Mucosa of rectum (tissue), 2 donors: Measurements from ENCODE around the gene OSBPL7.
"Not testable (repeated sequence)": the region's sequence is repeated elsewhere in the genome, so short reads cannot be mapped to it uniquely, and the experiment has no call there.

Experiments
- H3K27ac ChIP-seq, 2 donors: one replicate each; pipeline ENCODE4 v1.7.0; 2013; ENCODE audit warnings: inconsistent platforms in 2 of 2, low read depth in 2 of 2, low read length in 2 of 2
- H3K27me3 ChIP-seq, 2 donors: one replicate each; pipeline ENCODE4 v1.7.0; 2013; ENCODE audit warnings: low read length in 2 of 2; ENCODE audit not compliant: control insufficient read depth in 2 of 2, insufficient read depth in 2 of 2
- H3K36me3 ChIP-seq, 2 donors: one replicate each; pipeline ENCODE4 v1.7.0; 2013; ENCODE audit warnings: low read length in 2 of 2; ENCODE audit not compliant: control insufficient read depth in 2 of 2, insufficient read depth in 2 of 2
- H3K4me1 ChIP-seq, 2 donors: one replicate each; pipeline ENCODE4 v1.7.0; 2013; ENCODE audit warnings: low read length in 2 of 2, mild to moderate bottlenecking in 1 of 2; ENCODE audit not compliant: control insufficient read depth in 2 of 2, insufficient read depth in 2 of 2
- H3K4me3 ChIP-seq, 2 donors: one replicate each; pipeline ENCODE4 v1.7.0; 2013; ENCODE audit warnings: low read length in 2 of 2
- H3K9ac ChIP-seq, 2 donors: one replicate each; pipeline ENCODE4 v1.7.0; 2013; ENCODE audit warnings: low read length in 2 of 2, low read depth in 1 of 2, mild to moderate bottlenecking in 1 of 2
- H3K9me3 ChIP-seq, 2 donors: one replicate each; pipeline ENCODE4 v1.7.0; 2013; ENCODE audit warnings: low read length in 2 of 2; ENCODE audit not compliant: control insufficient read depth in 2 of 2
- donor health status: healthy.
- donor health status: Normal muscosa, but diverticular disease.

Gene OSBPL7

GRCh38 chr17:47776330-47777197 is 45.0 kb downstream of the OSBPL7 start:
- Histone ChIP-seq H3K4me3 (no peak overlapping the region), H3K27me3 (peaks cover 6 to 18% of the 10 kb centered on the region in 2 donors), H3K9me3 (no peaks in the 10 kb centered on the region), H3K36me3 (no peaks in the 10 kb centered on the region), H3K4me1 (no peaks in the 10 kb centered on the region), H3K9ac (no peak overlapping the region), H3K27ac (no peak overlapping the region)

GRCh38 chr17:47774987-47775580 is 46.5 kb downstream of the OSBPL7 start:
- Histone ChIP-seq H3K4me3 (no peak overlapping the region), H3K9ac (no peak overlapping the region), H3K9me3 (no peaks in the 10 kb centered on the region), H3K36me3 (no peaks in the 10 kb centered on the region), H3K4me1 (no peaks in the 10 kb centered on the region), H3K27me3 (peaks cover 6 to 11% of the 10 kb centered on the region in 2 donors), H3K27ac (no peak overlapping the region)

GRCh38 chr17:47774331-47774730 is 47.3 kb downstream of the OSBPL7 start:
- Histone ChIP-seq H3K4me3 (no peak overlapping the region), H3K9ac (no peak overlapping the region), H3K27ac (no peak overlapping the region), H3K9me3 (no peaks in the 10 kb centered on the region), H3K4me1 (no peaks in the 10 kb centered on the region), H3K27me3 (peaks cover 6 to 11% of the 10 kb centered on the region in 2 donors), H3K36me3 (no peaks in the 10 kb centered on the region)

GRCh38 chr17:47773649-47774048 is 47.9 kb downstream of the OSBPL7 start:
- peaks cover 6 to 11% of the 10 kb centered on the region in 2 donors for H3K27me3 ChIP-seq

GRCh38 chr17:47763913-47764582 is 57.5 kb downstream of the OSBPL7 start:
- H3K27me3 ChIP-seq, result peaks cover 0 to 3% of the 10 kb centered on the region in 2 donors
- no peaks in the 10 kb centered on the region for H3K9me3 ChIP-seq
- H3K27ac ChIP-seq, result no peak overlapping the region
- no peaks in the 10 kb centered on the region for H3K4me1 ChIP-seq
- no peaks in the 10 kb centered on the region for H3K36me3 ChIP-seq
- H3K9ac ChIP-seq, result no peak overlapping the region
- no peak overlapping the region for H3K4me3 ChIP-seq

More at GRCh38 chr17:47773649-47774048, 47.9 kb downstream of the OSBPL7 start:
- H3K9ac ChIP-seq, H3K4me1 ChIP-seq, H3K4me3 ChIP-seq, H3K27ac ChIP-seq, H3K36me3 ChIP-seq, H3K9me3 ChIP-seq: not testable (repeated sequence)

- no peak overlapping the region for H3K27ac ChIP-seq
- H3K36me3 ChIP-seq, result no peaks in the 10 kb centered on the region
- H3K9me3 ChIP-seq, result no peaks in the 10 kb centered on the region
- H3K4me1 ChIP-seq, result no peaks in the 10 kb centered on the region
- no peak overlapping the region for H3K4me3 ChIP-seq
- H3K27me3 ChIP-seq, result peaks cover 4 to 6% of the 10 kb centered on the region in 2 donors
- no peak overlapping the region for H3K9ac ChIP-seq
These were observed 58.9 kb downstream of the OSBPL7 start for GRCh38 chr17:47762728-47763127.

GRCh38 chr17:47760409-47761140 is 61.0 kb downstream of the OSBPL7 start:
- H3K9ac ChIP-seq, result no peak overlapping the region
- H3K9me3 ChIP-seq, result no peaks in the 10 kb centered on the region
- no peak overlapping the region for H3K27ac ChIP-seq
- H3K27me3 ChIP-seq, result peaks cover 5 to 7% of the 10 kb centered on the region in 2 donors
- no peaks in the 10 kb centered on the region for H3K4me1 ChIP-seq
- H3K36me3 ChIP-seq, result no peaks in the 10 kb centered on the region
- no peak overlapping the region for H3K4me3 ChIP-seq

GRCh38 chr17:47757386-47757785 is 64.2 kb downstream of the OSBPL7 start:
- Histone ChIP-seq H3K9me3 (no peaks in the 10 kb centered on the region), H3K4me3 (no peak overlapping the region), H3K4me1 (no peaks in the 10 kb centered on the region), H3K27ac (no peak overlapping the region), H3K36me3 (no peaks in the 10 kb centered on the region), H3K27me3 (peaks cover 4 to 5% of the 10 kb centered on the region in 2 donors), H3K9ac (no peak overlapping the region)
